Transverse colon (tissue), 4 donors: ENCODE results near the gene PABPN1L. TPM values are rescaled to one million over a fixed set of nuclear protein-coding genes. Genes with fewer than 3 reads are reported as not detected.

ENCODE experiments used
- DNase-seq: peaks from one replicate; pipeline ENCODE4 v3.0.0-alpha.2; 2019
- H3K27ac ChIP-seq, 4 donors: fragments of 200-600 bp; sonication (generic); 2 replicates each; pipeline ENCODE4 v1.5.1; 2016 to 2018; ENCODE audit warnings: inconsistent platforms in 4 of 4
- H3K27me3 ChIP-seq: fragments of 200-600 bp; sonication (generic); 2 replicates; pipeline ENCODE4 v1.5.1; 2017; ENCODE audit warnings: inconsistent platforms
- H3K36me3 ChIP-seq, 4 donors: fragments of 200-600 bp; sonication (generic); 2 replicates each; pipeline ENCODE4 v1.5.1; 2017 to 2019; ENCODE audit warnings: inconsistent platforms in 4 of 4
- H3K4me1 ChIP-seq, 4 donors: fragments of 200-600 bp; sonication (generic); 2 replicates each; pipeline ENCODE4 v1.5.1; 2017 to 2020; ENCODE audit warnings: inconsistent platforms in 4 of 4
- H3K4me3 ChIP-seq, 4 donors: fragments of 200-600 bp; sonication (generic); 1 replicate in 1 of 4; 2 replicates in 3 of 4; pipeline versions ENCODE4 v1.5.1 to v1.6.1; 2017 to 2019; ENCODE audit warnings: inconsistent platforms in 4 of 4
- H3K9me3 ChIP-seq, 2 donors: fragments of 200-600 bp; sonication (generic); 2 replicates each; pipeline ENCODE4 v1.5.1; 2017 to 2019; ENCODE audit warnings: inconsistent platforms in 2 of 2
- CTCF ChIP-seq, 5 experiments: fragments of 200-600 bp in 3 of 5; fragments of 450-650 bp in 2 of 5; sonication (generic) in 3 of 5; IDR thresholded peaks; 1 replicate in 2 of 5; 2 replicates in 3 of 5; pipeline ENCODE4 v1.5.1; 2016 to 2017; ENCODE audit warnings: antibody characterized with exemption in 5 of 5, inconsistent platforms in 3 of 5, mild to moderate bottlenecking in 2 of 5, moderate library complexity in 1 of 5
- EP300 ChIP-seq: sonication (generic); formaldehyde crosslinking; IDR thresholded peaks from one replicate; pipeline ENCODE4 v1.6.1; 2017; ENCODE audit warnings: antibody characterized with exemption, low read depth
- POLR2A ChIP-seq: fragments of 450-650 bp; IDR thresholded peaks from one replicate; pipeline ENCODE4 v1.6.1; 2016; ENCODE audit warnings: antibody characterized with exemption, mild to moderate bottlenecking, moderate library complexity
- POLR2AphosphoS5 ChIP-seq, 3 donors: sonication (generic); formaldehyde crosslinking; IDR thresholded peaks; one replicate each; pipeline ENCODE4 v1.6.1; 2016; ENCODE audit warnings: antibody characterized with exemption in 3 of 3
- WGBS, 2 donors: methylation state at CpG; one replicate each; pipeline ENCODE4 v1.1.5; 2018; ENCODE audit warnings: low coverage in 1 of 2; 5-methylcytosine and 5-hydroxymethylcytosine counted together
- in situ Hi-C, 4 donors: fragments of 200-750 bp; cut with MboI; loops; one replicate each; pipeline versions ENCODE4 v1.15.0 to v1.15.1; 2017; ENCODE audit warnings: low sequenced_read_pairs in 3 of 4, low pct_ligation_motif_present in 1 of 4, low pct_unique_long_range_greater_than_20kb in 1 of 4
- intact Hi-C: fragments of 100-400 bp; cut with DNase I; formaldehyde crosslinking; loops from one replicate; pipeline ENCODE4 v1.15.1; 2023; ENCODE audit warnings: low total_unique reads
- total RNA-seq, 4 donors: library from RNA; depleted of rRNA; stranded (reverse); fragments of >200 nt; gene quantifications; one replicate each; pipeline ENCODE4 v1.1.0, GENCODE V29; 2016

PABPN1L gene
- total RNA-seq, 4 donors from 2014 or later: not detected

DNA sequence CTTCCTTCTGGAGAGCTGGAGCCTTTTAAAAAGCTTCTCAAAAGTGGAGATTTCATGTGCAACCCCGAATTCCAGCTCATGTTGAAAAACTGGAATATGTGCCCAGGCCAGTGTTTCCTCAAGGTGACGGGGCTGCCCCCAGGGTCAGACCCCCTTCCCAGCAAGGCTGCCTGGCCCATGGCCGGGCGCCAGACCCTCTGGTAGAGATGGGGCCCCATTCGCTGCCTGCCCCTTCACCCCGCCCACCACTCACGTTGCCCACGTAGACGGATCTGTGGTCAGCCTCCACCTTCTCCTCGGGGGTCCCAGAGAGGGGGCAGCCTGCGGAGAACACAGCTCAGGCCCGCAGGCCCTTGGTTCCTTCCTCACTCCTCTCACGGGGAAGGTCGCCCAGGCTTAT lies 1.1 kb downstream of the PABPN1L start:
- no peak overlapping the region for H3K4me3 ChIP-seq
- WGBS, 2 donors: 56% methylated on average over 9 of the region's 14 CpGs; no CpG with 5 or more reads in 1 of the 2 donors
- H3K36me3 ChIP-seq: peaks cover 0 to 12% (median 0%) of the 10 kb centered on the region in 4 donors
- intact Hi-C loops: no loop called here
- no peaks in the 10 kb centered on the region for H3K9me3 ChIP-seq
- DNase-seq: no peak
- in situ Hi-C loops: no loop called here
- H3K4me1 ChIP-seq: no peaks in the 10 kb centered on the region
- peaks cover 28% of the 10 kb centered on the region for H3K27me3 ChIP-seq
- TF ChIP-seq EP300 (no peak), POLR2A (no peak), POLR2AphosphoS5 (IDR thresholded peaks at IDR 0.05) (no peak), CTCF (IDR thresholded peaks at IDR 0.05) (no peak)
- H3K27ac ChIP-seq: no peak overlapping the region

GRCh38 chr16:88864521-88864920 lies 1.9 kb downstream of the PABPN1L start:
- Histone ChIP-seq H3K4me3 (no peak overlapping the region), H3K36me3 (peaks cover 0 to 14% (median under 1%) of the 10 kb centered on the region in 4 donors), H3K27ac (no peak overlapping the region), H3K27me3 (peaks cover 20% of the 10 kb centered on the region), H3K9me3 (no peaks in the 10 kb centered on the region), H3K4me1 (no peaks in the 10 kb centered on the region)
- 77% methylated on average over 12 of the region's 18 CpGs; no CpG with 5 or more reads in 1 of the 2 donors for WGBS, 2 donors
- in situ Hi-C loops (no loop called here), intact Hi-C loops (no loop called here)
- TF ChIP-seq POLR2AphosphoS5 (IDR thresholded peaks at IDR 0.05) (no peak), CTCF (IDR thresholded peaks at IDR 0.05) (no peak), POLR2A (no peak), EP300 (no peak)
- no peak for DNase-seq

GRCh38 chr16:88864099-88864498 lies 2.4 kb downstream of the PABPN1L start:
- H3K27me3 ChIP-seq: peaks cover 16% of the 10 kb centered on the region

GRCh38 chr16:88863426-88863825 lies 3.0 kb downstream of the PABPN1L start:
- no peaks in the 10 kb centered on the region for H3K9me3 ChIP-seq
- H3K4me3 ChIP-seq: no peak overlapping the region
- intact Hi-C loops (no loop called here), in situ Hi-C loops (no loop called here)
- no peak for TF ChIP-seq CTCF (IDR thresholded peaks at IDR 0.05)
- no peak for TF ChIP-seq EP300
- TF ChIP-seq POLR2AphosphoS5 (IDR thresholded peaks at IDR 0.05): no peak
- TF ChIP-seq POLR2A: no peak
- peaks cover 0 to 14% (median 2%) of the 10 kb centered on the region in 4 donors for H3K36me3 ChIP-seq
- WGBS, 2 donors: 88 to 90% methylated on average over 2 to 13 of the region's 13 CpGs
- DNase-seq: no peak
- H3K4me1 ChIP-seq: peaks cover 0 to 2% (median under 1%) of the 10 kb centered on the region in 4 donors
- H3K27ac ChIP-seq: no peak overlapping the region
- H3K27me3 ChIP-seq: peaks cover 12% of the 10 kb centered on the region

More at GRCh38 chr16:88864099-88864498, 2.4 kb downstream of the PABPN1L start:
- in situ Hi-C loops: no loop called here
- 76% methylated on average over 12 of the region's 15 CpGs; no CpG with 5 or more reads in 1 of the 2 donors for WGBS, 2 donors
- intact Hi-C loops: no loop called here
- no peak overlapping the region for H3K27ac ChIP-seq
- no peaks in the 10 kb centered on the region for H3K4me1 ChIP-seq
- no peaks in the 10 kb centered on the region for H3K9me3 ChIP-seq
- DNase-seq: no peak
- no peak overlapping the region for H3K4me3 ChIP-seq
- peaks cover 0 to 14% (median 2%) of the 10 kb centered on the region in 4 donors for H3K36me3 ChIP-seq
- TF ChIP-seq EP300 (no peak), POLR2AphosphoS5 (IDR thresholded peaks at IDR 0.05) (no peak), CTCF (IDR thresholded peaks at IDR 0.05) (no peak), POLR2A (no peak)
